Glomerular endothelial cell (primary cell): ENCODE measurements around the gene WDR5. TPM values are rescaled to one million over a fixed set of nuclear protein-coding genes. Genes with fewer than 3 reads are reported as not detected.

ENCODE experiments used
- DNase-seq: peaks from one replicate; pipeline ENCODE4 v3.0.0-alpha.2; 2011; ENCODE audit warnings: low read depth, low spot score; ENCODE audit errors: extremely low read depth
- total RNA-seq: library from RNA; depleted of rRNA; stranded (reverse); fragments of >200 nt; gene quantifications from 2 replicates; pipeline ENCODE4 v1.2.3, GENCODE V29; 2015

The WDR5 gene
- total RNA-seq, 1 donor from 2014 or later, result 23.9 TPM

DNA sequence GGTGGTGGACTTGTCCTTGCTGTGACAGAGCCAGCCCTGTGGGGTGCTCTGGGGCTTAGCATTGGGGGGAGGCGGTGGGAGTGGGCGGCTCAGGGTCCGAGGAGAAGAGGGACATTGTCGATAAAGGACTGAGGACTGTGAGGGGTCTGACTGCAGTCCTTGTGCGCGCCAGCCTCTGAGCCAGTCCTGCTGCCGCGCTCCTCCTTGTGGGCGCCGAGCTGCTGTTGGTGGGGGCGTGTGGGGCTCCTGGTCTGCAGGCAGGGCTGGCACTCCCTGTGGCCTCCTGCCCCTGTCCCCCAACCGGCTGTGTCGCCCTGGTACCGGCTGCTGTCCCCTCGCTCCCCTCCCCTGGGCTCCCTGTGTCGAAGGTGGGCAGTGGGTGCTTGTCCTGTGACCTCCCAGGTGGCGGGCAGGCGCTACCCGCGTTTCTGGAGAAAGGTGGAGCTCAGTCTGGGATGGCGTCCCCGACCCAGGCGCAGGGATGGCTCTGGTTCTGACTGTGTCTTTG is 21.6 kb downstream of the WDR5 start:
- no peak for DNase-seq

DNA sequence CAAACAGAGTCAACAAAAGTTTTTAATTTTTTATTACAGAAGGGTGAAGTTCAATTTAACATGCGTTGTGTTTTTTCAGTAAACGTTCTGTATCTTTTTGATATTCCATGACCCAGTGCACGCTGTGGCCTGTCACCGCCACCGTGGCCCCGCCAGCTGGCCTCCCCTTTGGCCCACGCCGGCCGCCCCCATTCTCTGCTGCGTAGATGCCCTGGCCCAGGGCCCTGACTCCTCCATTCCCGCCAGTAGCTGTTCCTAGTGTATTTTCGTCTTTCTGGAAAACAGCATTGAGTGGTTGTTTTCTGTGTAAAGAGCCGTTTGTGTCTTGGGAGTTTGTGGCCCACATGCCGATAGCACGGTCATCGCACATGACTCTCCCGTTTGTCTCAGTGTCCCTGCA is 22.4 kb downstream of the WDR5 start:
- DNase-seq, result no peak

DNA sequence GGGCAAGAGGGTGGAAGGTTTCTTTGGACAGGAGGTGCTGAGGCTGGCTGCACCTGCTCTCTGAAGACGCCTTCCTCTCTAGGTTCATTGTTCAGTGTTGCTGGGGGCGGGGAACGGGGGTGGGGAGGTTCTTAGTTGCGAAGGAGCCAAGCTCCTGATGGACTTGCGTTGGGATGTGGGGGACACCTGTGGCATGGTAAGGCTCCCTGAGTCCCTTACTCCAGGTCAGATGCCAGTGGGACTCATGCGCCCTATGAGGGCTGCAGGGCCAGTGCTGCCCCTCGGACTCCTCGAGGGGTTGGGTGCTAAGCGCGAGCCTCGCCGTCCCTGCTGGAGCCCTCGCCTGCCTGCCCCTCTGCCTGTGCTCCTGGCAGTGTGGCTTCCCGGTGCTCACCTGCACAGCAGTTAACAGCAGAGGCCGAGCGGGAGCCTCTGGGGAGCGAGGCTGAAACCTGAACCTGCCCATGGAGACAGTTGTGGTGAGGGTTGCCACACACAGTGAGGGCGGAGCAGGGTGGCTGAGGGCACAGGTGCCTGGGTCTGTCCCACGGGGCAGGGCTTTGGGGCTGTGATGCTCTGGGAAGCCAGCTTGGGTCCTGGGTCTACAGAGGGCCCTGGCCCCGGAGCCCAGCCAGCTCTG is 23.0 kb downstream of the WDR5 start:
- DNase-seq, result no peak

DNA sequence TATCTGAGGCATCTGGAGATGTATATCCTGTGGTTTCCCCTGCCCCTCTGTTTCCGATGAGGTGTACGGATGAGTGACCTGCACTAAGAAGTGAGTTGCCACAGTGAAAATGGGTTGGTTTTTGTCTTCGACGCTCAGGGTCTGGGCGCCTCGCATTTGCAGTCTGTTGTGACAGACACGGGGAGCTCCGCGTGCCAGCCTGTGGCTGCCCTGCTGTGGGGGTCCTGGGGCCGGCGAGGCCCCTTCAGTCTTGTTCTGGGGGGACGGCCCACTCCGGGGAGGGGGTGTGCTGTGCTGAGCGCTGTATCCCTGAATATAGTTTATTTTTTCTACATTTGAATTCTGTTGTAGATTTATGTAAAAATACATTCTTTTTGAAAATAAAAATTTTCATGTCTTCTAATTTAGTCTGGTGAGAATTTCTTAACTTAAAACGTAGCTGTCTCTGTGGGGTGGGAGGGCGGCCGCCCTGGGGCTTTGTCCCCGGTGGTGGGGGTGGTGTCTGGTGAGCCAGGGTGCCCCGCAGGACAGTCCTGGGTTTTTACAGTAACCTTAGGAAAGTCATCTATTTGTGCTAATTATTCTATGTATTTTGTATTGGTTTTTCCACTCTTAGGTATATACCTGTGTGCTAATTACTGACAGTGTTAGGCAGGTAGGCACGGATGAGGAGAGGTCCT is 23.8 kb downstream of the WDR5 start:
- DNase-seq, result no peak

GRCh38 chr9:134161647-134162046 is 25.8 kb downstream of the WDR5 start:
- DNase-seq, result no peak

DNA sequence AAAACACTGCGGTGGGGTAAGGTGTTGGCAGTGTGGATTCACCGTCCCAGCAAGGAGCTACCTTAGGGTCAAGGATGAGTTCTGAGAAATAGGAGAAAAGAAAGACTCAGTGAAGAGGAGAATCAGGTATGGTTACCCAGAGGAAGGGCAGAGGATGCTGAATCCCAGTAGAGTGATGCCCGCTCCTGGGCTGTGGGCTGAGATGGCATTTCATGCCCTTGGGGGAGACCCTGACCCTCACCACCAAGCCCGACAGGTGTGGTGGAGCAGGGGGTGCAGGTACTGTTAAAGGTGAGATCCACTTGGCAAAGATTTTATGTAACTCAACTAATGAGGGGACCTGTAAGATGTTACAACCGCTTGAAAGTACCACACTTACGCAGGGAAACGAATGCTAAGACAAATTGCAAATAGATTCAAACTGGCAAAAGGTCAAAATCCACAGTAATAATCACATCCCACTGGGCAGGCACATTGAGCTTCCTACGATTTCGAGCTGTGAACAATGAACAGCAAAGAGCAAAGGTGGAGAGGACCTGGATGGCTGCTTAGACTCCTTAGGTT is 26.4 kb downstream of the WDR5 start:
- no peak for DNase-seq

- no peak for DNase-seq
Measured at GRCh38 chr9:134162926-134163370, 27.1 kb downstream of the WDR5 start.

- no peak for DNase-seq
Measured at GRCh38 chr9:134163371-134164196, 27.7 kb downstream of the WDR5 start.

DNA sequence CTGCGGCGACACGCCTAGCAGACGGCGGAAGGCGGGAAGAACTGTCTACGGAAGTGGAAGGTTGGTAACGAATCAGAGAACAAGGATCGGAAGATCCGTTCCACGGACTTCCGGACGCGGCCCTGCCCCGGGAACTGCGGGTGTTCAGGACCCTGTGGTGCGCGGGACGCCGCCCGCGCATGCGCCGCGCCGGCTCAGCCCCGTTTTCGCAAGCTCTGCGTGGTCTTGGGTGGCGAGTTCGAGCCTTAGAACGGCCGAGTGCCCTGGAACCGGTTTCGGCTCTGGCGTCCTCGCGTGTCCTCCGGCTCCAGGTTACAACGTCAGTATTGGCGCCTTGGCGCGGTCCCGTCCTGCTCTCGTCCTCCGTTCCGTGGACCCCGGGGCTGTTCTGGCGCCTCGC is 29.0 kb downstream of the WDR5 start:
- DNase-seq, result no peak

- DNase-seq, result no peak
Measured at GRCh38 chr9:134165357-134166315, 29.8 kb downstream of the WDR5 start.

DNA sequence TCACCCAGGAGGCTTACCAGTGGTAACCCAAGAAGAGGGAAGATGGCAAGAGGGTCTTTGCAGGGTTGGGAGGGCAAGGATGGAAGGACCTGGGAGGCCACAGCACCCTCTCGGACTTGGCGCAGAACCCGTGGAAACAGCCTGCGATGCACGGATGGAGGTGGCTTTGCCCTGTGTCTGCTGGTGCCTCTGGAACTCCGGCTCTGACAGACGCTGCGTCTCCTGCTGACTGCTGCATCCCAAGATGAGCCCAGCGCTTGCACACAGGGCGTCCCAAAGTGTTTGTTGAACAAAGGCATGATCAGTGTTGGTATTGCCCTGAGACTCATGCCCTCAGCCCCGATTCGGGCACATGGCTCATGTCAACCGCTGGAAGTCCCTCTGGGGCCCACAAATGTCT is 30.5 kb downstream of the WDR5 start:
- no peak for DNase-seq

DNA sequence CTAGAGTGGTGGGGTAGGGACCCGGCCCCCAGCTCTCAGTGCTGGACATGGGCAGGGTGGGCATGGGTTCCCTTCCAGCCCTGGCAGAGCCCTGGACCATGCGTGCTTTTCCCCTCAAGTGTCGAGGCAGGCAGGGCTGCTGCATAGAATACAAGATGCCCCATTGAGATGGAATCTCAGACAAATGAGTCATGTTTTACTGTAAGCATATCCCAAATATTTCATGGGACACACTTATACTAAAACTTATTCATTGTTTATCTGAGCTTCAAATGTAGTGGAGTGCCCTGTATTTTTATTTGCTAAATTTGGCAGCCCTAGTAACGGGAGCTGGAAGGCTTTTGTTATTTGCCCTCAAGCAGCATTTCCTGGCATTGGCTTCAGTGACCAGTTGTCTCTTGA is 31.6 kb downstream of the WDR5 start:
- no peak for DNase-seq

DNA sequence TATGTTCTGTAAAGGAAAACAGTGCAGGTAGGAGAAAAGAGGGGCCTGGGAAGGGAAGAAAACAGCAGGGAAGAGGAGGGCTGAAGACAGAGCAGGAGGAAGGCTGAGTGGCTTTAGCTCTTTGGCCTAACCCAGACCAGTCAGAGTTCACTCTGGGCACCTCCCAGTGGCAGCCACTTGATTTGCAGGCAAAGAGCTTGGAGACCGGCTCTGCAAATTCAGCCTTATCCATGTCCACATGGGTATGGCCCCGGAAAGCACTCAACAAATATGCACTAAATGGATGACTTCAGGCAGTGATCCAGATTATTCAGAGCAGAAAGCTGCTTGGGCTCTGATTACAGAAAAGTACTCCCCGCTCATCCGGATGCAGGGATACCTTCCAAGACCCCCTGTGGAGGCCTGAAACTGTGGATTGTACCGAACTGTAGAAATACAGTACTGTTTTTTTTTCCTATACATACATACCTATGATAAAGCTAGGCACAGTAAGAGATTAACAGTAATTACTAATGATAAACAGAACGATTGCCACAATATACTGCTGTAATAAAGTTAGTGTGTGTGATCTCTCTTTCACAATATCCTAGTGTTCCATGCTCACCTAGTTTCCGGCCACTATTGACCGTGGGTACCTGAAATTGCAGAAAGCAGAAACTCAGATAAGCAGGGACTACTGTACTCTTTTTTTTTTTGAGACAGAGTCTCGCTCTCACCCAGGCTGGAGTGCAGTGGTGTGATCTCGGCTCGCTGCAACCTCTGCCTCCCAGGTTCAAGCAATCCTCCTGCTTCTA is 33.1 kb downstream of the WDR5 start:
- DNase-seq, result no peak

DNA sequence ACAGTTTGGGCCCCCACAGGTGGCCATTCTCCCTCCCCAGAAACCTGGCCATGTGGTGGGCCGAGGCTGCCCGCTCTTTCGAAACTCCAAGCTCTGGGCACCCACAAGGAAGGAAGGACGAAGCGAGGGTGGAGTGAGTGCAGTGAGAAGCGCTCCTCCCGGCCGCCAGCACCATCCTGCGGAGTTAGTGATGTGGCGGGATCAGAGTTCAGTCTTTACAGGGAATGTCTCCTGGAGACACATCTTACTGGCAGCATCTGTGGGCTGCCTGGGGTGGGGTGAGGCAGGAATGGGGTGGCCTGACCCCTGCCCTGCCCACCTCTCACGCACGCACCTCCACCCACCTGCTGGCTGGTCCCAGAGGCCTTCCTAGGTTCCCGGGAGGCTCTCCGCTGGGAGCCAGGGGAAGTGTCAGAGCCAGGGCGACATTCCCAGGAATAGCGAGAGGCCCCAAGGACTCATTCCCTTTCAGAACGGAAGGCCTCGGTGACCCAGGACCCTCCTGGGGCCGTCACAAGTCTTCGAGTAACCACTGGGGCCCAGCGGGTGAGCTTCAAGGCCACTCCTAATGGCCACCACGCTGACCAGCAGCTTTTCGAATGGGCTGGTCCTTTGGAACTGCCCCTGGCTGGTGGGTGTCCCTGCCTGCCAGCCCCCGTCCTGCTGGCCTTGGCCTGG is 34.0 kb downstream of the WDR5 start:
- DNase-seq, result no peak

- no peak for DNase-seq
Measured at GRCh38 chr9:134170532-134171315, 34.8 kb downstream of the WDR5 start.

GRCh38 chr9:134171316-134172197 is 35.7 kb downstream of the WDR5 start:
- no peak for DNase-seq
